Tibial artery (tissue), 4 donors: ENCODE results near the gene ATP11A.
"Not testable (repeated sequence)": the region's sequence is repeated elsewhere in the genome, so short reads cannot be mapped to it uniquely, and the experiment has no call there.

Experiments
- DNase-seq, 2 donors: peaks; one replicate each; pipeline ENCODE4 v3.0.0-alpha.2; 2019
- H3K27ac ChIP-seq, 2 donors: fragments of 200-600 bp; sonication (generic) in 1 of 2; 1 replicate in 1 of 2; 2 replicates in 1 of 2; pipeline ENCODE4 v1.5.1; 2018 to 2019; ENCODE audit warnings: mild to moderate bottlenecking in 1 of 2
- H3K27me3 ChIP-seq, 2 donors: fragments of 200-600 bp; sonication (generic) in 1 of 2; one replicate each; pipeline versions ENCODE4 v1.5.1 to v1.6.0; 2016 to 2019
- H3K36me3 ChIP-seq, 3 donors: fragments of 200-600 bp; sonication (generic) in 2 of 3; one replicate each; pipeline ENCODE4 v1.5.1; 2016 to 2019; ENCODE audit warnings: mild to moderate bottlenecking in 2 of 3
- H3K4me1 ChIP-seq, 4 donors: fragments of 200-600 bp; sonication (generic) in 2 of 4; 1 replicate in 3 of 4; 2 replicates in 1 of 4; pipeline ENCODE4 v1.5.1; 2016 to 2019
- H3K4me3 ChIP-seq, 2 donors: fragments of 200-600 bp; sonication (generic) in 1 of 2; 1 replicate in 1 of 2; 2 replicates in 1 of 2; pipeline ENCODE4 v1.5.1; 2018 to 2019; ENCODE audit warnings: mild to moderate bottlenecking in 2 of 2
- H3K9me3 ChIP-seq, 3 donors: fragments of 200-600 bp; sonication (generic) in 1 of 3; one replicate each; pipeline ENCODE4 v1.5.1; 2016 to 2019
- intact Hi-C: fragments of 100-400 bp; cut with DNase I; formaldehyde crosslinking; loops from one replicate; pipeline ENCODE4 v1.15.0; 2023; ENCODE audit warnings: low total_unique reads
- TF ChIP-seq, protein P1 (sequence below), 2 experiments: fragments of 200-600 bp in 1 of 2; fragments of 450-650 bp in 1 of 2; IDR thresholded peaks; one replicate each; pipeline ENCODE4 v1.5.1; 2017 to 2019; ENCODE audit warnings: antibody characterized with exemption in 2 of 2, mild to moderate bottlenecking in 1 of 2, moderate library complexity in 1 of 2

The ATP11A gene

DNA sequence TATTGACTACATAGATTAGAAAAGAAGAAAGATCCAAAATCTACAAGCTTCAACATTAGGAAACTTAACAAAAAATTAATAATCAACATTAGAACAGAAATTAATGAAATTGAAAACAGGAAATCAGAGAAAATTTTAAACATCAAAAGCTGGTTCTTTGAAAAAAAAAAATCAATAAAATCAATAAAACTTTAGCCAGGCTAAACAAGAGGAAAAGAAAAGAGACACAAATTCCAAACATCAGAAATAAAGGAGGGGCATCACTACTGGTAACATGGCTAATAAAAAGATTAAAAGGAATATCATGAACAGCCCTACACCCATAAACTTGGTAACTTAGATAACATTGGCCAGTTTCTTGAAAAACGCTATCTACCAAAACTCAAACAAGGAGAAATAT, 110.2 kb downstream of the ATP11A start:
- no peaks in the 10 kb centered on the region for H3K9me3 ChIP-seq
- H3K27ac ChIP-seq = no peak overlapping the region
- H3K36me3 ChIP-seq = no peaks in the 10 kb centered on the region
- H3K27me3 ChIP-seq = no peaks in the 10 kb centered on the region
- intact Hi-C loops = no loop called here
- no peak for DNase-seq
- H3K4me1 ChIP-seq = no peaks in the 10 kb centered on the region
- TF ChIP-seq, protein P1, sequence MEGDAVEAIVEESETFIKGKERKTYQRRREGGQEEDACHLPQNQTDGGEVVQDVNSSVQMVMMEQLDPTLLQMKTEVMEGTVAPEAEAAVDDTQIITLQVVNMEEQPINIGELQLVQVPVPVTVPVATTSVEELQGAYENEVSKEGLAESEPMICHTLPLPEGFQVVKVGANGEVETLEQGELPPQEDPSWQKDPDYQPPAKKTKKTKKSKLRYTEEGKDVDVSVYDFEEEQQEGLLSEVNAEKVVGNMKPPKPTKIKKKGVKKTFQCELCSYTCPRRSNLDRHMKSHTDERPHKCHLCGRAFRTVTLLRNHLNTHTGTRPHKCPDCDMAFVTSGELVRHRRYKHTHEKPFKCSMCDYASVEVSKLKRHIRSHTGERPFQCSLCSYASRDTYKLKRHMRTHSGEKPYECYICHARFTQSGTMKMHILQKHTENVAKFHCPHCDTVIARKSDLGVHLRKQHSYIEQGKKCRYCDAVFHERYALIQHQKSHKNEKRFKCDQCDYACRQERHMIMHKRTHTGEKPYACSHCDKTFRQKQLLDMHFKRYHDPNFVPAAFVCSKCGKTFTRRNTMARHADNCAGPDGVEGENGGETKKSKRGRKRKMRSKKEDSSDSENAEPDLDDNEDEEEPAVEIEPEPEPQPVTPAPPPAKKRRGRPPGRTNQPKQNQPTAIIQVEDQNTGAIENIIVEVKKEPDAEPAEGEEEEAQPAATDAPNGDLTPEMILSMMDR (IDR thresholded peaks at IDR 0.05) = no peak
- no peak overlapping the region for H3K4me3 ChIP-seq

DNA sequence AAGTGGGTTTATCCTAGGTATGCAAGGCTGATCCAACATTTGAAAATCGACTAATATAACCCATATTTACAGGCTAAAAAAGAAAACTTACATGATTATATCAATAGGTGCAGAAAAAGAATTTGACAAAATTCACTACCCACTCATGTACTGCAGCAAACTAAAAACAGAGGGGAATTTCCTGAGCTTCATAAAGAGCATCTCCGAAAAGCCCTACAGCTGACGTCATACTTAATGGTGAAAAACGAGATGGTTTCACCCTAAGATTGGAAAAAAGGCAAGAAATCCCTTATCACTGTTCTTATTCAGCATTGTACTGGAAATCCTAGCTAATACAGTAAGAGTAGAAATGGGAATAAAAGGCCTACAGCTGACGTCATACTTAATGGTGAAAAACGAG, 111.0 kb downstream of the ATP11A start:
- H3K9me3 ChIP-seq, H3K27ac ChIP-seq, H3K36me3 ChIP-seq, H3K27me3 ChIP-seq, H3K4me1 ChIP-seq, DNase-seq, intact Hi-C loops, H3K4me3 ChIP-seq: not testable (repeated sequence)

DNA sequence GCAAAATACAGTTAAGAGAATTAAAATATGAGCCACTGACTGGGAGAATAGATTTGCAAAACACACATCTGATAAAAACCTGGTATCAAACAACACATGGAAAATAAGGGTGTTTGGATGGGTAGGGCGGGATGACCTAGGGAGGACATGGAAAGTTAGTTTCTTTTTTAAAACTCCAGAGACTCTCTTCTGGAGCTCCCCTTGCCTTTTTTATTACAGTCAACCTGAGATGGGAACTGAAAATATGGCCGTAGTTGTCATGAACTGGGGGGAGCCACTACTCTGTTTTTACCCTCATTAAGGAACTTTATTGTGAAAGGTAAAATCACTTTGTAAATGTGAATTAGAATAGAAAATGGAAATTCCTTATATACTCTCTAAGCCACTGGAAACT, 113.0 kb downstream of the ATP11A start:
- Histone ChIP-seq H3K4me3 (no peak overlapping the region), H3K9me3 (no peaks in the 10 kb centered on the region), H3K27ac (no peak overlapping the region), H3K4me1 (no peaks in the 10 kb centered on the region), H3K36me3 (peaks cover 0 to 16% (median 11%) of the 10 kb centered on the region in 3 donors), H3K27me3 (no peaks in the 10 kb centered on the region)
- intact Hi-C loops = no loop called here
- TF ChIP-seq, protein P1 (IDR thresholded peaks at IDR 0.05) = no peak
- no peak for DNase-seq

DNA sequence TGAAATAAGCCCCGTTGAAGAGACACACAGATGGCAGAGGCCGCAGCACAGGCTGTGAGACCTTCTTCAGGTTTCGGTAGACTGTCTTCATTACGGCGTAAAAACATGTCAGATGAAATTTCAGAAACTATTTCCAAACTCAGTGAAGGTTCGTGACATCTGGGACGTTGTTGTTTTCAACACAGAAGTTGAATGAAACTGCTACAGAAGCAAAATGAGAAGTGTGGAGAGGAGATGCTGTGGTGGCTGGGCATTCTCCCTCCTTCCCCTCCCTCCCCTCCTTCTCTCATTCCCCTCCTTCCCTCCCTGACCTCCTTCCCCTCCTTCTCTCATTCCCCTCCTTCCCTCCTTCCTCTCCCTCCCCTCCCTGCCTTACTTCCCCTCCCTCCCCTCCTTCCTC, 113.6 kb downstream of the ATP11A start:
- no peak overlapping the region for H3K27ac ChIP-seq
- no peaks in the 10 kb centered on the region for H3K27me3 ChIP-seq
- intact Hi-C loops = no loop called here
- H3K4me1 ChIP-seq = no peaks in the 10 kb centered on the region
- no peak overlapping the region for H3K4me3 ChIP-seq
- peaks cover 0 to 22% (median 15%) of the 10 kb centered on the region in 3 donors for H3K36me3 ChIP-seq
- no peaks in the 10 kb centered on the region for H3K9me3 ChIP-seq
- no peak for DNase-seq
- TF ChIP-seq, protein P1 (IDR thresholded peaks at IDR 0.05) = no peak

DNA sequence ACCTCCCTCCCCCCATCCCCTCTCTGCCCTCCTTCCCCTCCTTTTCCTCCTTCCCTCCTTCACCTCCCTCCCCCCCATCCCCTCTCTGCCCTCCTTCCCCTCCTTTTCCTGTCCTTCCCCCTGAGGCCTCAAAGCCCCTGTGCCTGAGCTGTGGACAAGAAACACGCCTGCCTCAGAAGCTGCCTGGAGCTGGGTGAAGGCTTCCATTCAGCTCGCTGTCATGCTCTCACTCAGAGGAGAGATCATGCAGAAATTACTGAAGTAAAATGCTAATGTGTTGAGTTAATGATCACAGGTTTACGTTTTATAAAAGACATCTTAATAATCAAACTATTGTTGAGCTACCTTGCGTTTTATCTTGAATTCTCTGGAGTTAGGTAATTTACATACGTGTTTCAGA, 114.5 kb downstream of the ATP11A start:
- TF ChIP-seq, protein P1 (IDR thresholded peaks at IDR 0.05) = no peak
- DNase-seq = no peak
- intact Hi-C loops = no loop called here

DNA sequence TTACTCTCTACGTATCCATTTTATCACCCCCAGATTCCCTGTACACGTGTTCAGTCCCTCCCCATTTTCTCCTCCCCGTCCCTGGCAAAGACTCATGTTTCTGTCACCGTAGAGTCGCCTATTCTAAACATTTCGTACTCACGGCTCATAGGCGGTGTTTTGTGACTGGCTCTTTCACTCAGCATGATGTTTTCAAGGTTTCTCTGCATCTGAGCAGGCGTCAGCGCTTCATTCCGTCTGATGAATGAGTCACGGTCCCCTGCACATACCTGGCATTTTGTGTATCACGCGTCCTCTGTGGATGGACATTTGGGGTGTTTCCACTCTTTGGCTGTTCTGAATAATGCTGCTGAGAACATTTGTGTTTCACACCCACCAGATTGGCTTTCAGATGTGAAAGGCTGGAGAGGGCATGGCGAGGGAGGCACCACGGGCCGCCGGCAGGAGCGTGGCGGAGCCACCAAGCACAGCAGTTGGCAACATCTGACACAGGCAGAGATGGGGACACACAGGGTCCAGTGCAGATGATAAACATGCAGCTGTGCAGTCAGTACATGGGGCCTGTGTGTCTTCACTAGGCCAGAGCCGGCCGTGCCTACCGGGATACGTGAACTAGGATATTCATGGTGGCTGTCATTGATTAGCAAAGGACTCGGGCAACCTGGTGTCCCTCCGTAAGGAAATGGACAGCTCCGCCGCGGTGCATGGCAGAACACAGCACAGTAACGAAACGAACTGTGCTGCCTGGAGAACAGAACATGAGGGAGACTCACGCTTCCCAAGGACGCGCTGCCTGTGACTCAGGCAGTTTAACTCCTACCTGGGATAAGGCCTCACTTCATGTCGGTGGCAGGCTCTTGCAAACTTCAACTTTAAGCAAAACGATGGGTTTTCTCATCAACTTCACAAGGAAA, 117.2 kb downstream of the ATP11A start:
- Histone ChIP-seq H3K27ac (no peak overlapping the region), H3K36me3 (peaks cover 0 to 36% (median 30%) of the 10 kb centered on the region in 3 donors), H3K27me3 (no peaks in the 10 kb centered on the region), H3K4me3 (no peak overlapping the region), H3K9me3 (no peaks in the 10 kb centered on the region), H3K4me1 (no peaks in the 10 kb centered on the region)
- intact Hi-C loops = no loop called here
- DNase-seq = peak in 1 of 2 donors; percentile 51
- TF ChIP-seq, protein P1 (IDR thresholded peaks at IDR 0.05) = no peak

More for the DNA sequence above, 114.5 kb downstream of the ATP11A start:
- Histone ChIP-seq H3K4me1 (no peaks in the 10 kb centered on the region), H3K4me3 (no peak overlapping the region), H3K27me3 (no peaks in the 10 kb centered on the region), H3K9me3 (no peaks in the 10 kb centered on the region), H3K27ac (no peak overlapping the region), H3K36me3 (peaks cover 0 to 32% (median 18%) of the 10 kb centered on the region in 3 donors)
